Endothelial cell (in vitro differentiated cells): ENCODE measurements around the gene ENGASE. TPM values are rescaled to one million over a fixed set of nuclear protein-coding genes. Genes with fewer than 3 reads are reported as not detected.

Experiments used
- DNase-seq: peaks from one replicate; pipeline ENCODE4 v3.0.0; 2021; ENCODE audit warnings: low spot score
- H3K27ac Mint-ChIP-seq: one replicate; pipeline ENCODE4 v1.8.0; 2021; ENCODE audit warnings: mixed read lengths, inconsistent platforms; ENCODE audit not compliant: unreplicated experiment
- H3K27me3 Mint-ChIP-seq: one replicate; pipeline ENCODE4 v1.8.0; 2021; ENCODE audit warnings: mild to moderate bottlenecking, moderate library complexity, mixed read lengths, inconsistent platforms; ENCODE audit not compliant: unreplicated experiment
- H3K36me3 Mint-ChIP-seq: one replicate; pipeline ENCODE4 v1.8.0; 2021; ENCODE audit warnings: mild to moderate bottlenecking, low read depth, mixed read lengths, inconsistent platforms; ENCODE audit not compliant: unreplicated experiment
- H3K4me1 Mint-ChIP-seq: one replicate; pipeline ENCODE4 v1.8.0; 2021; ENCODE audit warnings: mild to moderate bottlenecking, mixed read lengths, inconsistent platforms; ENCODE audit not compliant: unreplicated experiment
- H3K4me3 Mint-ChIP-seq: one replicate; pipeline ENCODE4 v1.8.0; 2021; ENCODE audit warnings: mild to moderate bottlenecking, mixed read lengths, inconsistent platforms; ENCODE audit not compliant: unreplicated experiment
- H3K9me3 Mint-ChIP-seq: one replicate; pipeline ENCODE4 v1.8.0; 2021; ENCODE audit warnings: mixed read lengths, inconsistent platforms; ENCODE audit not compliant: unreplicated experiment
- long read RNA-seq: library from polyadenylated mRNA; unstranded; transcript quantifications from one replicate; pipeline ENCODE4 v2.0.0, GENCODE V29; 2020; ENCODE audit not compliant: unreplicated experiment
- total RNA-seq: library from RNA; stranded (reverse); fragmentation: NEBNext Ultra II Directional; extraction: Animal tissue kit (Norgen Biotek cat#: 25700); gene quantifications from one replicate; pipeline ENCODE4 v1.2.1, GENCODE V29; 2021; ENCODE audit not compliant: unreplicated experiment
- TF ChIP-seq, protein P1 (sequence below): fragments of 200-600 bp; sonication (generic); IDR thresholded peaks from one replicate; pipeline ENCODE4 v1.5.0; 2021; ENCODE audit warnings: antibody characterized with exemption; ENCODE audit not compliant: unreplicated experiment

ENGASE gene, protein sequence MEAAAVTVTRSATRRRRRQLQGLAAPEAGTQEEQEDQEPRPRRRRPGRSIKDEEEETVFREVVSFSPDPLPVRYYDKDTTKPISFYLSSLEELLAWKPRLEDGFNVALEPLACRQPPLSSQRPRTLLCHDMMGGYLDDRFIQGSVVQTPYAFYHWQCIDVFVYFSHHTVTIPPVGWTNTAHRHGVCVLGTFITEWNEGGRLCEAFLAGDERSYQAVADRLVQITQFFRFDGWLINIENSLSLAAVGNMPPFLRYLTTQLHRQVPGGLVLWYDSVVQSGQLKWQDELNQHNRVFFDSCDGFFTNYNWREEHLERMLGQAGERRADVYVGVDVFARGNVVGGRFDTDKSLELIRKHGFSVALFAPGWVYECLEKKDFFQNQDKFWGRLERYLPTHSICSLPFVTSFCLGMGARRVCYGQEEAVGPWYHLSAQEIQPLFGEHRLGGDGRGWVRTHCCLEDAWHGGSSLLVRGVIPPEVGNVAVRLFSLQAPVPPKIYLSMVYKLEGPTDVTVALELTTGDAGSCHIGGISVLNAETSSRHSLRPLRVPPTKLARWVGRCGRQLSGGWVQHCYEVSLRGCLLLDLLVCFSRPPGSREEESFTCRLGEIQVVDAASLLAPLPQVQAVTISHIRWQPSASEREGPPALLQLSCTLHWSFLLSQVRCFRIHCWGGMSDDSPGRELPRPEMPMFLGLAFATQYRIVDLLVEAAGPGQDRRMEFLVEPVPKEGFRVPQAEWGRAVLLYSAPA
- 31.6 TPM for total RNA-seq
- long read RNA-seq, partial matches to known transcripts, result 0 of 1 reads
- long read RNA-seq, other reads (novel, unspliced or antisense), result 1 of 1 reads

DNA sequence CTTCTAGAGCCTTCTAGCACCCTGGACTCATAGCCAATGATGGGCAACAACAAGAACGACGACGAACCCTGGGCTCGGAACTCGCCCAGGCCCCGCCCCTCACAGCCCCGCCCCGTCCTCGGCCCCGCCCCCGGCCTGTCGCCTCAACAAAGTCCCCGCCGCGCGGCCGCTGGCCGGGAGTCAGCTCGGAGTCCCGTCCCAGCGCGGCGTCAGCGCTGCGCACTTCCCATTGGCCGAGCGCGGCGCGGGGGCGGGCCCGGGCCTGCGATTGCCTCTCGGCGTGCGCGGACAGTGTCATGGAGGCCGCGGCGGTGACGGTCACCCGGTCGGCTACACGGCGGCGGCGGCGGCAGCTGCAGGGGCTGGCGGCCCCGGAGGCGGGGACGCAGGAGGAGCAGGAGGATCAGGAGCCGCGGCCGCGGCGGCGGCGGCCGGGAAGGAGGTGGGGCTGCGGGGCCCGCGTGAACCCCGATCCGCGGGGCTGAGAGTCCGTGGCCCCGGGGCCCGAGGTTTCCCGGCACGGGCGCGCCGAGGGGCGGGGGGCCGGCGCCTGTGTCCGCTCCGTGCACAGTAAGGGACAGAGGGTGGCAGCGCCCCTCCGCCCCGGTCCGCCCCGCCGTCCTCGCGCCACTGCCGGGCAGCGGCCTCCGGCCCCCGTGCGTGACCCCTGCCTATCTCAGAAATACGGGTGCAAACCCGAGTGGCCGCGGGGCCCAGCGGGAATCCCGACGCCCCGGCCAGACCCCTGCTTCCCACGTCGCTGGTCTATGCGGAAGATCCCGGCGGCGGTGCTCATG lies at the start of gene ENGASE:
Gene ENGASE, plus strand, starts transcription at position 176 of the 797 bp plus-strand sequence. Its CDS starts 121 bp downstream, at position 297.
- peak; percentile 95 for DNase-seq
- Mint-ChIP-seq H3K4me3 (peak within 1 kb of the TSS; percentile 88), H3K27ac (peak within 1 kb of the TSS; percentile 6), H3K4me1 (peaks cover 8% of the 10 kb centered on the region), H3K9me3 (no peaks in the 10 kb centered on the region), H3K36me3 (no peaks in the 10 kb centered on the region), H3K27me3 (peaks cover 3% of the 10 kb centered on the region)
- TF ChIP-seq, protein P1, sequence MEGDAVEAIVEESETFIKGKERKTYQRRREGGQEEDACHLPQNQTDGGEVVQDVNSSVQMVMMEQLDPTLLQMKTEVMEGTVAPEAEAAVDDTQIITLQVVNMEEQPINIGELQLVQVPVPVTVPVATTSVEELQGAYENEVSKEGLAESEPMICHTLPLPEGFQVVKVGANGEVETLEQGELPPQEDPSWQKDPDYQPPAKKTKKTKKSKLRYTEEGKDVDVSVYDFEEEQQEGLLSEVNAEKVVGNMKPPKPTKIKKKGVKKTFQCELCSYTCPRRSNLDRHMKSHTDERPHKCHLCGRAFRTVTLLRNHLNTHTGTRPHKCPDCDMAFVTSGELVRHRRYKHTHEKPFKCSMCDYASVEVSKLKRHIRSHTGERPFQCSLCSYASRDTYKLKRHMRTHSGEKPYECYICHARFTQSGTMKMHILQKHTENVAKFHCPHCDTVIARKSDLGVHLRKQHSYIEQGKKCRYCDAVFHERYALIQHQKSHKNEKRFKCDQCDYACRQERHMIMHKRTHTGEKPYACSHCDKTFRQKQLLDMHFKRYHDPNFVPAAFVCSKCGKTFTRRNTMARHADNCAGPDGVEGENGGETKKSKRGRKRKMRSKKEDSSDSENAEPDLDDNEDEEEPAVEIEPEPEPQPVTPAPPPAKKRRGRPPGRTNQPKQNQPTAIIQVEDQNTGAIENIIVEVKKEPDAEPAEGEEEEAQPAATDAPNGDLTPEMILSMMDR, result no peak

DNA sequence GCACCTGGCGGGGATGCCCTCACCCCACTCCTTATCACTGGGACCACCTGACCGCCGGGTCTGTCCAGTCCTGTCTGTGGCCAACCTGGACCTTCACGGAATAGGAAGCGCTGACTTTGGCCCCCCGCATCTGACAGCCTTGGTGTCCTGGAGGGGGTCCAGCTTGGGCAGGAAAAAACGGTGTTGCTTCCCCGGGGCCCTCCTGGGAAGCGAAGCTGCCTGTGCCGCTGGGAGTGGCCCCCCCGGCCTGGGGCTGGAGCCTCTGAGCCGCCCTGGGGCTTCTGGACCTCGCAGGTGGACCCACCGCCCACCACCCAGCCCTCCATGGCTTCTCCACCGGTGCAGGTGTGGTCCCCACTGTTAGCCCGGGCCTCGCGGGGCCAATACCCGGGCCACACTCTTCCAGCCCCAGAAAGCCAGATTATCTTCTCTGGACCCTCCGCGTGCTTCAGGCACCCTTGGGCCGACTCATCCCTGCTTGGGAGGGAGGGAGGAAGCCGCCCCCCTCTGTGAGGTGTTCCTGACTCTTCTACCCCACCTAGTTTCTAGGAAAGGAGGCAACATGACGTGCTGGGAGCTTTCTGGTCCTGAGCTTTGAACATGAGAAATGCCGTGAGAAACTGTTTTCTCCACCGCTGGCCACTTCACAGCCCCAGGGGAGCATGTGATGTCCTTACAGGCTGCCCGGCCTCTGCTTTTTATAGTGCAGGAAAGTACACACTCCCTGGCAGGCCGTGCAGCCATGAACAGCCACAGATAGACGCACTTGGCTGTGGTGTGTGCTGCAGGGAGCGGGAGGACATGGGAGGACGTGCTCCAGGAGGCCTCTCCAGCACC lies 49.5 kb upstream of the ENGASE start:
- Mint-ChIP-seq H3K36me3 (no peaks in the 10 kb centered on the region), H3K9me3 (no peaks in the 10 kb centered on the region), H3K4me1 (peaks cover 6% of the 10 kb centered on the region), H3K27ac (no peak overlapping the region), H3K27me3 (peaks cover 23% of the 10 kb centered on the region), H3K4me3 (peak overlapping the region; percentile 65)
- no peak for DNase-seq
- TF ChIP-seq, protein P1, result no peak

DNA sequence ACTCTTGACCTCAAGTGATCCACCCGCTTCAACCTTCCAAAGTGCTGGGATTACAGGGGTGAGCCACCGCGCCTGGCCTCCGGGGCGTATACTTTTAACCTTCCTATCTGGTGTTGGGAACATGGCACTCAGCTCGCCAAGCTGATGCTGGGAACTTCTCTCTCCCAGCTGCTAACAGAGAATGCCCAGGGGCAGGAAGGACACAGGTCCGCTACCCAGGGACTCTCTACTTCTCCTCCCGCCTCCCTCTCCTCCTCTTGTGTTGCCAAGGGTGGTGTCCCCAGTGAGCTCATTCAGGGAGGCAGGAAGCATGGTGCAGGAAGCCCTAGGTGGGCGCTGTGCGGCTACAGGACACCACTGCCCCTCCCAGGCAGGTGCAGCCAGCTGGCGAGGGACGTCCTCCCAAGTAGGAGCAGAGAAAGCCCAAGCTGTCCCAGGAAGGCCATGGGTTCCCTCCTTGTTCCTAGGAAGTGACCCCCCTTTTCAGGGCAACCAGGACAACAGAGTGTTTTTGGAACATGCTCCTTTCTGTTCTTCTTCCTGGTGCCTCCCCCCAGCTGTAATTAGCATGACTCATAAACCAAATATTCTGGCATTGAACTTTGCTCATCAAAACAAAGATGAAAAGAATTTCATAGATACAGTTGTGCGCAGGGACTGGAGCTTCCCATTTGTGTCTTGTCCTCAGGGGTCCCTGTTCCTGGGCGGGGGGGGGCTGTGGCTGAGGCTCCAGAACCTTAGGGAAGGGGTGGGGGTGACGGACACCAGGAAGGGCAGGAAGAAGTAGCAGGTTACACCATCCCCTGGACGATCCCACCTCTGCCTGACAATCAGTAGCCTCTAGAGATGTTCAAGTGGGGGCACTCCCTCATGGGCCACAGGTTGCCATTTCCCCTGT lies 48.0 kb upstream of the ENGASE start:
- no peaks in the 10 kb centered on the region for H3K9me3 Mint-ChIP-seq
- H3K4me3 Mint-ChIP-seq, result no peak overlapping the region
- peaks cover 22% of the 10 kb centered on the region for H3K27me3 Mint-ChIP-seq

More for the DNA sequence above, 48.0 kb upstream of the ENGASE start:
- Mint-ChIP-seq H3K36me3 (no peaks in the 10 kb centered on the region), H3K4me1 (peaks cover 6% of the 10 kb centered on the region), H3K27ac (no peak overlapping the region)
- DNase-seq, result no peak
- TF ChIP-seq, protein P1, result no peak
